Measurements from ENCODE around the gene MAP2K6.

The MAP2K6 gene

DNA sequence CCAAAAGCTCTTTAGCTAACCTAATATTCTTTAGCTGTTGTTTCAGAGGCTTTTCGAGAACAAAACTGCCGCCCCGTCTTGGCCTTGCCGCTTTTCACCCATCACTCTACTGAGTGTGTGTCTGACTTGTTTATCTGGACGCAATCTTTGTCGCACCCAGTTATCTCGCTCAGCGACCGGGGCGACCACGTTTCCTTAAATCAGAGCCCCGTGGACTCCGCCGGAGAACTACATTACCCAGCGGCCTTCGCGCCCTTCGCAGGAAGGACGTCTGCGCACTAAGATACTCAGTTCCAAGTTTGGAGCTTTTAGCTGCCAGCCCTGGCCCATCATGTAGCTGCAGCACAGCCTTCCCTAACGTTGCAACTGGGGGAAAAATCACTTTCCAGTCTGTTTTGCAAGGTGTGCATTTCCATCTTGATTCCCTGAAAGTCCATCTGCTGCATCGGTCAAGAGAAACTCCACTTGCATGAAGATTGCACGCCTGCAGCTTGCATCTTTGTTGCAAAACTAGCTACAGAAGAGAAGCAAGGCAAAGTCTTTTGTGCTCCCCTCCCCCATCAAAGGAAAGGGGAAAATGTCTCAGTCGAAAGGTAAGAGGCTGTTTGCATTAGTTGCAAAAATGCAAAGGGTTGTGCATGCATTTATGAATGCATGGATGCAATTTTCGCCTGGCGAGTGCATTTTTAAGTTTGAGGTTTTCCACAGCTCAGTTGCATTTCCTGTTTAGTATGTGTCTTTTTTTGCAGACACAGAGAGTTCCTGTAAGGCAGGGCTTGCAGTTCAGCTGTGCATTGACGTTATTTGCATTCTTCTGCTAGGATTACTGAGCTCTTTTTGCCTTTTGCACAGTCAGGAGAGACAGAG lies at the start of gene MAP2K6:
Gene MAP2K6 (plus strand): TSS at position 290 of the 867 bp plus-strand sequence. CDS start 288 bp downstream, at position 578.
- TF ChIP-seq, protein P1, sequence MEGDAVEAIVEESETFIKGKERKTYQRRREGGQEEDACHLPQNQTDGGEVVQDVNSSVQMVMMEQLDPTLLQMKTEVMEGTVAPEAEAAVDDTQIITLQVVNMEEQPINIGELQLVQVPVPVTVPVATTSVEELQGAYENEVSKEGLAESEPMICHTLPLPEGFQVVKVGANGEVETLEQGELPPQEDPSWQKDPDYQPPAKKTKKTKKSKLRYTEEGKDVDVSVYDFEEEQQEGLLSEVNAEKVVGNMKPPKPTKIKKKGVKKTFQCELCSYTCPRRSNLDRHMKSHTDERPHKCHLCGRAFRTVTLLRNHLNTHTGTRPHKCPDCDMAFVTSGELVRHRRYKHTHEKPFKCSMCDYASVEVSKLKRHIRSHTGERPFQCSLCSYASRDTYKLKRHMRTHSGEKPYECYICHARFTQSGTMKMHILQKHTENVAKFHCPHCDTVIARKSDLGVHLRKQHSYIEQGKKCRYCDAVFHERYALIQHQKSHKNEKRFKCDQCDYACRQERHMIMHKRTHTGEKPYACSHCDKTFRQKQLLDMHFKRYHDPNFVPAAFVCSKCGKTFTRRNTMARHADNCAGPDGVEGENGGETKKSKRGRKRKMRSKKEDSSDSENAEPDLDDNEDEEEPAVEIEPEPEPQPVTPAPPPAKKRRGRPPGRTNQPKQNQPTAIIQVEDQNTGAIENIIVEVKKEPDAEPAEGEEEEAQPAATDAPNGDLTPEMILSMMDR (IDR thresholded peaks at IDR 0.05; ENCODE audit: low read depth, low read length): no peak
- peak; percentile 11 for DNase-seq (ENCODE audit: extremely low read depth, low read depth)

DNA sequence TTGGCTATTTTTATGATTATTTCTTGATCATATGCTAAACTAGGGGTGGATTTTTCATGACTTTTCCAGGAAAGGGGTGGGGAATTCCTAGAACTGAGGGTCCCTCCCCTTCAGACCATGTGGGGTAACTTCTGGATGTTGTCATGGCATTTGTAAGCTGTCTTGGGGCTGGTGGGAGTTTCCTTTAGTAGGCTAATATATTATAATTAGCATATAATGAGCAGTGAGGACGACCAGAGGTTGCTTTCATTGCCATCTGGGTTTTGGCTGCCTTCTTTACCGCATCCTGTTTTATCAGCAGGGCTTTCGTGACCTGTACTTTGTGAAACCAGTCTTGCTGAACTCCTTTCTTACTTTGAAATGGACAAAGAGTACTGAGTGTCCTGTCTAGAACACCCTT lies 47.2 kb upstream of the MAP2K6 start:
- DNase-seq (ENCODE audit: extremely low read depth, low read depth): no peak
- TF ChIP-seq, protein P1 (IDR thresholded peaks at IDR 0.05; ENCODE audit: low read depth, low read length): no peak

DNA sequence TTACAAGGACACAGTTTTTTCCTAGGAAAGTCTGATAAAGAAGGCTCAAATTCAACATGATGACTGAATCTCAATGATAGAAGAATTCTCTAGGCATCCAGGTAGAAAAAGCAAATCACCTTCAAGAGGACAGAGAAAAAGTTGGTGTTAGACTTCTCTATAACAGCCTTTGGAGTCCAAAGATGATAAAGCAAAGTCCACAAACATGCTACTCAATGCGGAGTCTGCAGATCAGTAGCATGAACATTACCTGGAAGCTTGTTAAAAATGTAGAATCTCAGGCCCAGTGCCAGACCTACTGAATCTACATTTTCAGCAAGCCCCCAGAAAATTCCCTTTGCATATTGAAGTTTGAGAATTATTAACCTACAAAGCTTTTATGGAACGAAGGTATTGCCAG lies 41.4 kb upstream of the MAP2K6 start:
- no peak for DNase-seq (ENCODE audit: extremely low read depth, low read depth)
- TF ChIP-seq, protein P1 (IDR thresholded peaks at IDR 0.05; ENCODE audit: low read depth, low read length): no peak

DNA sequence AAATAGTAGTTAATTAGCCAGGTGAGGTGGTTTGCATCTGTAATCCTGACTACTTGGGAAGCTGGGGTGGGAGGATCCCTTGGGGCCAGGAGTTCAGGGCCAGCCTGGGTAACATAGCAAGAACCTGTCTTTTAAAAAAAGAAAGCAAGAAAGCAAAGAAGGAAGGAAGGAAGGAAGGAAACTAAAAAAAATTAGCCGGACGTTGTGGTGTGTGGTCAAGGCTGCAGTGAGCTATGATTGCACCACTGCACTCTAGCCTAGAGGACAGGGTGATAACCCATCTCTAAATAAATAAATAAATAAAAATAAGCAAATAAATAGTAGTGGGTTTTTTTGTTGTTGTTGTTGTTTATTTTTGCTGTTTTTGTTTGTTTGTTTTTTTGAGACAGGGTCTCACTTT lies 39.3 kb upstream of the MAP2K6 start:
- no peak for DNase-seq (ENCODE audit: extremely low read depth, low read depth)
- TF ChIP-seq, protein P1 (IDR thresholded peaks at IDR 0.05; ENCODE audit: low read depth, low read length): no peak

DNA sequence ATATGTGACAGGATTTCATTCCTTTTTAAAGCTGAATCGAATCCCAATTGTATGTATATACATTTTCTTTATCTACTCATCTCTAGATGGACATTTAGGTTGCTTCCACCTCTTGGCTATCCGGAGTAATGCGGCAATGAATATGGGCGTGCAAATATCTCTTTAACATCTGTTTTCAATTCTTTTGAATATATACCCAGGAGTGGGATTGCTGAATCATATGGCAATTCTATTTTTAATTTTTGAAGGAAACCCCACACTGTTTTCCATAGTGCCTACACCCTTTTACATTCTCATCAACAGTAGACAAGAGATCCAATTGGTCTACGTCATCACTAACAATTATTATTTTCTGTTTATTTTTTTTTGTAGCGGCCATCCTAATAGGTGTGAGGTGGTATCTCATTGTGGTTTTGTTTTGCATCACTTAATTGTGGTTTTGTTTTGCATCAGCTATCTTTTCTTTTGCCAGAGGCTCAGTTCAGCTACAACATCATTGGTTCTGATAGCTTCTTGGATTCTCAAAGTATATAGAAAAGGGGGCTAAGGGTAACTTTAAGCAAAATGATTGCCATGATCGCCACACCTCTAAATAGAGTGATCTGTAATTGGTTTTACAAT lies 25.6 kb upstream of the MAP2K6 start:
- DNase-seq (ENCODE audit: extremely low read depth, low read depth): no peak
- TF ChIP-seq, protein P1 (IDR thresholded peaks at IDR 0.05; ENCODE audit: low read depth, low read length): no peak

DNA sequence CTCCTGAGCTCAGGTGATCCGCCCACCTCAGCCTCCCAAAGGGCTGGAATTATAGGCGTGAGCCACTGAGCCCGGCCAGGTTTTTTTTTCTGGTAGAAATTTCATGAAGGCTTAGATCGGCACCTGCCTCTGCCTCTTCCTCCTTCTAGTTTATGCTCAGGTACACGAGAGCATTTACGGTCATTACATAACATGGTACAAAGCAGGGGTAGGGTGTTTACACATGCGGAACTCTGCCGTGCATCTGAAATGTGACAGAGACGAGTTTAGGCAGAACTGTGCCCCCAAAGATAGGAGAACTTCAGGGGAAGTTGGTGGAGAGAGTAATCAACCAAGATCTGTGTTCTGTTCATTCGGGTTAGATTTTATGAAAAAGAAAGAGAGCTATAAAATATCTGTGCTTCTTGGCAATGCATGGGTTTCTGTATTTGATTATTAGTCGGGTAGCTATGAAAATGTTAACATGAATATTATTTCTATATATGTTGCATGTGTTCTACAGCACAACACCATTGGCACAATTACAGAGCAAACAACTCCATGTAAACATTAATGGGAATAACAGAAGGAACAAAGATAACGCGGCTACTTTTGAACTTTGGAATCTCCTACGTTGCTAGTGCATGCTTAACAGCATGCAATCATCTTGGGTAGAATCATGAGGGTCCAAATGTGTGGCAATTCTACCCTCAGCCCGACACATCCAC lies 23.5 kb upstream of the MAP2K6 start:
- TF ChIP-seq, protein P1 (IDR thresholded peaks at IDR 0.05; ENCODE audit: low read depth, low read length): no peak
- DNase-seq (ENCODE audit: extremely low read depth, low read depth): no peak

DNA sequence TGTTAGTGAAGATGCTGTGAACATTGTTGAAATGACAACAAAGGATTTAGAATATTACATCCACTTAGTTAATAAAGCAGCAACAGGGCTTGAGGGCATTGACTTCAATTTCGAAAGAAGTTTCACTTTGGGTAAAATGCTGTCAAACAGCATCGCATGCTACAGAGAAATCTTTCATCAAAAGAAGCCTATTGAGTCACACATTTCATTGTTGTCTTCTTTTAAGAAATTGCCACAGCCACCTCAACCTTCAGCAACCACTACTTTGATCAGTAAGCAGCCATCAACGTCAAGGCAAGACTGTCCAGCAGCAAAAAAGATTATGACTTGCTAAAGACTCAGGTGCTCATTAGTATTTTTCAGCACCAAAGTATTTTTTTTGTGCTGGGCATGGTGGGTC lies 13.2 kb upstream of the MAP2K6 start:
- DNase-seq (ENCODE audit: extremely low read depth, low read depth): no peak
- TF ChIP-seq, protein P1 (IDR thresholded peaks at IDR 0.05; ENCODE audit: low read depth, low read length): no peak

Measured in AG09319 (cell line).